H1 (cell line): ENCODE measurements around the gene SHTN1. TPM values are rescaled to one million over a fixed set of nuclear protein-coding genes. Genes with fewer than 3 reads are reported as not detected.

Source experiments
- CTCF ChIA-PET: fragments of 300-600 bp; sonication (Branson Sonifier 250); formaldehyde crosslinking; loops from one replicate; lab custom pipeline; 2021; ENCODE audit not compliant: partially characterized antibody; lab: Charles Lee
- POLR2A ChIA-PET: fragments of 300-600 bp; sonication (Branson Sonifier 250); formaldehyde crosslinking; loops from one replicate; lab custom pipeline; 2021; ENCODE audit warnings: inconsistent platforms; ENCODE audit not compliant: partially characterized antibody; lab: Charles Lee
- DNase-seq, 2 experiments: peaks; one replicate each; pipeline versions ENCODE4 v3.0.0 to v3.0.0-alpha.2; 2010 to 2022; ENCODE audit warnings: low spot score in 2 of 2, low read depth in 1 of 2, mixed read lengths in 1 of 2
- FAIRE-seq: peaks from 2 replicates; lab custom pipeline; 2011; peaks lifted over from hg19 to GRCh38; lab: Jason Lieb, UNC
- H2AFZ ChIP-seq: 2 replicates; pipeline ENCODE4 v1.8.1; 2012; ENCODE audit warnings: low read length, inconsistent platforms
- H2AK5ac ChIP-seq: 2 replicates; pipeline ENCODE4 v1.6.1; 2013; ENCODE audit warnings: low read depth, low read length
- H2BK120ac ChIP-seq: replicated peaks from 2 replicates; pipeline ENCODE3; 2013; ENCODE audit warnings: low read depth, low read length, inconsistent platforms
- H2BK12ac ChIP-seq: 2 replicates; pipeline ENCODE4 v1.6.1; 2013; ENCODE audit warnings: low read depth, low read length
- H2BK15ac ChIP-seq: 2 replicates; pipeline ENCODE4 v1.6.1; 2013; ENCODE audit warnings: low read length
- H2BK20ac ChIP-seq: 2 replicates; pipeline ENCODE4 v1.6.1; 2013; ENCODE audit warnings: low read length
- H2BK5ac ChIP-seq: 2 replicates; pipeline ENCODE4 v1.6.1; 2013; ENCODE audit warnings: low read depth, low read length
- H3K14ac ChIP-seq: 2 replicates; pipeline ENCODE4 v1.6.1; 2013; ENCODE audit warnings: inconsistent platforms; ENCODE audit not compliant: insufficient read length
- H3K18ac ChIP-seq: 2 replicates; pipeline ENCODE4 v1.6.1; 2013; ENCODE audit warnings: low read length; ENCODE audit errors: extremely low read depth
- H3K23ac ChIP-seq: 2 replicates; pipeline ENCODE4 v1.6.1; 2013; ENCODE audit warnings: inconsistent platforms; ENCODE audit not compliant: insufficient read length
- H3K23me2 ChIP-seq: 2 replicates; pipeline ENCODE4 v1.6.1; 2013; ENCODE audit warnings: low read depth, low read length
- H3K27ac ChIP-seq: 2 replicates; pipeline ENCODE4 v1.6.1; 2011; ENCODE audit warnings: low read depth, low read length, inconsistent platforms
- H3K27me3 ChIP-seq, 4 experiments: replicated peaks in 1 of 4; 1 replicate in 1 of 4; 2 replicates in 3 of 4; pipeline versions ENCODE4 v1.6.1 to v1.8.1; 2011 to 2013; ENCODE audit warnings: low read length in 3 of 4, mild to moderate bottlenecking in 3 of 4, inconsistent platforms in 2 of 4, mixed read lengths in 2 of 4, moderate library complexity in 1 of 4; ENCODE audit not compliant: control insufficient read depth in 3 of 4, insufficient read depth in 3 of 4; ENCODE audit errors: extremely low read depth in 1 of 4
- H3K36me3 ChIP-seq, 4 experiments: 2 replicates each; pipeline versions ENCODE4 v1.6.1 to v1.8.1; 2011 to 2013; ENCODE audit warnings: mild to moderate bottlenecking in 4 of 4, low read length in 3 of 4, moderate library complexity in 2 of 4, control low read depth in 1 of 4, inconsistent platforms in 1 of 4; ENCODE audit not compliant: insufficient read depth in 4 of 4, control insufficient read depth in 2 of 4
- H3K4ac ChIP-seq: replicated peaks from 2 replicates; pipeline ENCODE3; 2013; ENCODE audit warnings: low read length, low read depth, mixed read lengths, inconsistent platforms; ENCODE audit not compliant: insufficient read length
- H3K4me1 ChIP-seq, 4 experiments: replicated peaks in 1 of 4; 1 replicate in 1 of 4; 2 replicates in 3 of 4; pipeline versions ENCODE4 v1.6.1 to v1.8.1; 2011 to 2013; ENCODE audit warnings: low read length in 3 of 4, inconsistent platforms in 2 of 4, mixed read lengths in 1 of 4; ENCODE audit not compliant: insufficient read depth in 4 of 4, control insufficient read depth in 3 of 4
- H3K4me2 ChIP-seq, 2 experiments: 2 replicates each; pipeline versions ENCODE4 v1.6.1 to v1.8.1; 2011 to 2013; ENCODE audit warnings: low read depth in 2 of 2, low read length in 2 of 2, control low read depth in 1 of 2, inconsistent platforms in 1 of 2, mild to moderate bottlenecking in 1 of 2; ENCODE audit not compliant: insufficient read depth in 1 of 2
- H3K4me3 ChIP-seq, 4 experiments: fragments of 200-600, 300-600 bp in 1 of 4; sonication (generic), shearing (Covaris generic), sonication (Bioruptor Twin) in 1 of 4; 2 replicates each; pipeline versions ENCODE4 v1.5.1 to v1.8.1; 2011 to 2016; ENCODE audit warnings: low read length in 4 of 4, low read depth in 3 of 4, control low read depth in 2 of 4, inconsistent platforms in 2 of 4, mild to moderate bottlenecking in 2 of 4, mixed read lengths in 1 of 4, moderate library complexity in 1 of 4; ENCODE audit not compliant: insufficient read depth in 2 of 4; ENCODE audit errors: extremely low read depth in 1 of 4
- H3K56ac ChIP-seq: replicated peaks from 2 replicates; pipeline ENCODE3; 2013; ENCODE audit warnings: low read depth, mild to moderate bottlenecking, mixed read lengths, low read length, inconsistent platforms; ENCODE audit not compliant: insufficient read length
- H3K79me1 ChIP-seq: 2 replicates; pipeline ENCODE4 v1.6.1; 2013; ENCODE audit warnings: low read depth, low read length, control low read depth
- H3K79me2 ChIP-seq, 2 experiments: 2 replicates each; pipeline versions ENCODE4 v1.6.1 to v1.8.1; 2012 to 2013; ENCODE audit warnings: low read length in 2 of 2, mild to moderate bottlenecking in 2 of 2, inconsistent platforms in 1 of 2; ENCODE audit not compliant: insufficient read depth in 2 of 2, control insufficient read depth in 1 of 2
- H3K9ac ChIP-seq, 4 experiments: replicated peaks in 1 of 4; 1 replicate in 1 of 4; 2 replicates in 3 of 4; pipeline versions ENCODE4 v1.6.1 to v1.8.1; 2011 to 2013; ENCODE audit warnings: low read depth in 3 of 4, low read length in 3 of 4, control low read depth in 2 of 4, mild to moderate bottlenecking in 2 of 4, moderate library complexity in 2 of 4, inconsistent platforms in 1 of 4; ENCODE audit errors: extremely low read depth in 1 of 4
- H3K9me3 ChIP-seq, 2 experiments: 2 replicates each; pipeline versions ENCODE4 v1.6.1 to v1.8.1; 2012 to 2013; ENCODE audit warnings: mild to moderate bottlenecking in 2 of 2, moderate library complexity in 2 of 2, control low read depth in 1 of 2, inconsistent platforms in 1 of 2, low read depth in 1 of 2, low read length in 1 of 2, mixed read lengths in 1 of 2; ENCODE audit not compliant: insufficient read depth in 2 of 2
- H4K20me1 ChIP-seq, 2 experiments: replicated peaks in 1 of 2; 2 replicates each; pipeline versions ENCODE3 to v1.8.1; 2011 to 2013; ENCODE audit warnings: inconsistent platforms in 2 of 2, low read length in 2 of 2, mild to moderate bottlenecking in 1 of 2; ENCODE audit not compliant: insufficient read depth in 2 of 2, control insufficient read depth in 1 of 2
- H4K5ac ChIP-seq: 2 replicates; pipeline ENCODE4 v1.6.1; 2013; ENCODE audit warnings: low read length, low read depth, mixed read lengths, inconsistent platforms; ENCODE audit not compliant: insufficient read length
- H4K8ac ChIP-seq: 2 replicates; pipeline ENCODE4 v1.8.0; 2013; ENCODE audit warnings: mild to moderate bottlenecking, moderate library complexity, low read length, inconsistent platforms; ENCODE audit not compliant: insufficient read depth; ENCODE audit errors: extremely low read depth
- H4K91ac ChIP-seq: replicated peaks from 2 replicates; pipeline ENCODE3; 2013; ENCODE audit warnings: low read length, mixed read lengths, inconsistent platforms; ENCODE audit not compliant: insufficient read length
- BACH1 ChIP-seq: IDR thresholded peaks from 2 replicates; pipeline ENCODE4 v1.6.1; 2012; ENCODE audit warnings: low read length, improper control_type of control experiment
- BCL11A ChIP-seq, 2 experiments: IDR thresholded peaks; one replicate each; pipeline ENCODE4 v1.6.1; 2011; ENCODE audit warnings: low read depth in 2 of 2, low read length in 2 of 2, mild to moderate bottlenecking in 2 of 2
- CBX5 ChIP-seq: fragments of 300-800, 300-1000 bp; sonication (generic); IDR thresholded peaks from 2 replicates; pipeline ENCODE4 v1.7.1; 2016; ENCODE audit warnings: antibody characterized with exemption, low read length, low read depth
- CTBP2 ChIP-seq: IDR thresholded peaks from 2 replicates; pipeline ENCODE4 v1.7.0; 2011; ENCODE audit warnings: borderline replicate concordance, mild to moderate bottlenecking, moderate library complexity, mixed read lengths, low read length; ENCODE audit not compliant: insufficient read depth, insufficient read length
- CTCF ChIP-seq, 3 experiments: IDR thresholded peaks; 1 replicate in 2 of 3; 2 replicates in 1 of 3; pipeline versions ENCODE4 v1.5.1 to v1.6.1; 2011; ENCODE audit warnings: low read length in 3 of 3, mild to moderate bottlenecking in 3 of 3, inconsistent platforms in 2 of 3, low read depth in 1 of 3, moderate library complexity in 1 of 3; ENCODE audit not compliant: insufficient read depth in 1 of 3; ENCODE audit errors: control extremely low read depth in 1 of 3
- EP300 ChIP-seq, 2 experiments: IDR thresholded peaks; 1 replicate in 1 of 2; 2 replicates in 1 of 2; pipeline ENCODE4 v1.6.1; 2011 to 2012; ENCODE audit warnings: low read depth in 2 of 2, low read length in 2 of 2, mild to moderate bottlenecking in 2 of 2, borderline replicate concordance in 1 of 2, inconsistent platforms in 1 of 2, moderate library complexity in 1 of 2
- KDM5A ChIP-seq: fragments of 200-600 bp; IDR thresholded peaks from 2 replicates; pipeline ENCODE4 v1.7.1; 2012; ENCODE audit warnings: mild to moderate bottlenecking, low read length, inconsistent platforms, mixed read lengths
- PHF8 ChIP-seq: fragments of 200-600 bp; sonication (generic); conservative IDR thresholded peaks from 2 replicates; pipeline ENCODE4 v1.7.1; 2012; ENCODE audit warnings: low read depth, mild to moderate bottlenecking, inconsistent platforms, low read length, moderate library complexity
- RFX5 ChIP-seq: IDR thresholded peaks from 2 replicates; pipeline ENCODE4 v1.6.1; 2011; ENCODE audit warnings: low read depth, low read length, improper control_type of control experiment, borderline replicate concordance
- SIX5 ChIP-seq: IDR thresholded peaks from 2 replicates; pipeline ENCODE4 v1.6.1; 2011; ENCODE audit warnings: mild to moderate bottlenecking, low read depth, low read length
- YY1 ChIP-seq: IDR thresholded peaks from 2 replicates; pipeline ENCODE4 v1.6.1; 2011; ENCODE audit warnings: low read depth, mild to moderate bottlenecking, low read length
- WGBS, 2 experiments: shearing (Covaris generic) in 1 of 2; methylation state at CpG; one replicate each; pipeline versions ENCODE4 v1.1.6 to v1.1.7; 2013 to 2015; ENCODE audit warnings: low lambda C conversion rate in 2 of 2, mixed read lengths in 2 of 2, inconsistent platforms in 1 of 2, low coverage in 1 of 2, missing lambda C conversion rate in 1 of 2; ENCODE audit not compliant: insufficient replicate concordance in 2 of 2, insufficient coverage in 1 of 2, insufficient read length in 1 of 2; ENCODE audit errors: extremely low coverage in 1 of 2, missing lambda C conversion rate in 1 of 2; 5-methylcytosine and 5-hydroxymethylcytosine counted together
- polyA plus RNA-seq, 7 experiments: library from polyadenylated mRNA; depleted of rRNA in 3 of 7; stranded (reverse) in 5 of 7; unstranded in 2 of 7; fragments of >200 nt in 5 of 7; fragments of 200-250 nt in 2 of 7; gene quantifications; 1 replicate in 5 of 7; 2 replicates in 1 of 7; 4 replicates in 1 of 7; pipeline versions ENCODE4 v1.2.1 to v1.2.3, GENCODE V29; 2011 to 2013; ENCODE audit warnings: missing spikeins in 2 of 7, mixed read lengths in 2 of 7
- total RNA-seq: library from RNA; stranded (reverse); fragmentation: NEBNext Ultra II Directional; extraction: Animal tissue kit (Norgen Biotek cat#: 25700); gene quantifications from 2 replicates; pipeline ENCODE4 v1.2.1, GENCODE V29; 2021

SHTN1 gene
- total and polyA plus RNA-seq, 2 of the 8 experiments (the other 6 are each of a cell fraction or from before 2014, with no cell fraction given): 3.3 to 12.7 TPM

- H3K23ac ChIP-seq: no peak overlapping the region
- 93% methylated on average over 3 of the region's 3 CpGs; no CpG with 5 or more reads in 1 of the 2 experiments for WGBS, 2 experiments
- no peaks in the 10 kb centered on the region for H3K79me1 ChIP-seq
- H3K79me2 ChIP-seq: no peaks in the 10 kb centered on the region
- peaks cover 0 to 18% (median 8%) of the 10 kb centered on the region in 4 experiments; a peak in 5 of 7 replicates for H3K4me1 ChIP-seq
- no peak overlapping the region for H2BK120ac ChIP-seq
- no peaks in the 10 kb centered on the region; a peak in 1 of 8 replicates for H3K36me3 ChIP-seq
- no peak overlapping the region for H3K4me2 ChIP-seq
- no peak overlapping the region for H2BK5ac ChIP-seq
- H4K8ac ChIP-seq: no peak overlapping the region
- no peak overlapping the region for H3K9ac ChIP-seq
- POLR2A ChIA-PET: interaction anchor here (1.9 kb wide), 1 partner anchor 10 kb away, joined by 6 read pairs; no protein-coding TSS in a partner anchor
- no peak overlapping the region for H4K91ac ChIP-seq
- no peak overlapping the region for H4K5ac ChIP-seq
- H3K18ac ChIP-seq: no peak overlapping the region
- no peaks in the 10 kb centered on the region for H3K23me2 ChIP-seq
- H4K20me1 ChIP-seq: no peaks in the 10 kb centered on the region
- FAIRE-seq: no peak
- no peak overlapping the region for H2BK20ac ChIP-seq
- H2AK5ac ChIP-seq: no peak overlapping the region
- H3K27ac ChIP-seq: no peak overlapping the region
- H2AFZ ChIP-seq: no peak overlapping the region
- H3K4me3 ChIP-seq: no peak overlapping the region
- no peak overlapping the region for H3K56ac ChIP-seq
- H3K9me3 ChIP-seq: no peaks in the 10 kb centered on the region; a peak in 1 of 4 replicates
- CTCF ChIA-PET: interaction anchor here (0.8 to 1.5 kb wide), 4 partner anchors 14 to 298 kb away, joined by 3 to 5 read pairs (median 4); no protein-coding TSS in a partner anchor
- H3K4ac ChIP-seq: no peak overlapping the region
- no peak overlapping the region; the same call in 1 of the 2 replicates for H2BK12ac ChIP-seq
- no peak overlapping the region for H2BK15ac ChIP-seq
- no peak overlapping the region for H3K14ac ChIP-seq
- no peak for DNase-seq
- no peaks in the 10 kb centered on the region for H3K27me3 ChIP-seq
- TF ChIP-seq CBX5: no peak
- TF ChIP-seq CTBP2: no peak
- no peak for TF ChIP-seq BCL11A (IDR thresholded peaks at IDR 0.05; ENCODE audit: low read depth in 2 of 2, low read length in 2 of 2)
- TF ChIP-seq PHF8: no peak
- TF ChIP-seq BACH1: no peak
- TF ChIP-seq YY1: no peak
- TF ChIP-seq CTCF (IDR thresholded peaks at IDR 0.05; ENCODE audit: control extremely low read depth in 1 of 3, insufficient read depth in 1 of 3, low read depth in 1 of 3, low read length in 3 of 3): no peak
- TF ChIP-seq EP300 (IDR thresholded peaks at IDR 0.05; ENCODE audit: borderline replicate concordance in 1 of 2, low read depth in 2 of 2, low read length in 2 of 2): no peak
- no peak for TF ChIP-seq RFX5
- no peak for TF ChIP-seq KDM5A
- no peak for TF ChIP-seq SIX5
Measured at GRCh38 chr10:116877391-116877790, 127.6 kb downstream of the SHTN1 start.
